GM19240 (cell line): ENCODE results near the gene NEDD4L.
"Not testable (repeated sequence)": the region's sequence is repeated elsewhere in the genome, so short reads cannot be mapped to it uniquely, and the experiment has no call there.

Source experiments
- DNase-seq: peaks from one replicate; pipeline ENCODE4 v3.0.0; 2011; ENCODE audit warnings: low spot score; ENCODE audit not compliant: insufficient read length

NEDD4L gene

GRCh38 chr18:58409802-58410445 lies 365.9 kb downstream of the NEDD4L start:
- DNase-seq, result no peak

- DNase-seq, result no peak
Measured at GRCh38 chr18:58411323-58411722, 367.3 kb downstream of the NEDD4L start.

DNA sequence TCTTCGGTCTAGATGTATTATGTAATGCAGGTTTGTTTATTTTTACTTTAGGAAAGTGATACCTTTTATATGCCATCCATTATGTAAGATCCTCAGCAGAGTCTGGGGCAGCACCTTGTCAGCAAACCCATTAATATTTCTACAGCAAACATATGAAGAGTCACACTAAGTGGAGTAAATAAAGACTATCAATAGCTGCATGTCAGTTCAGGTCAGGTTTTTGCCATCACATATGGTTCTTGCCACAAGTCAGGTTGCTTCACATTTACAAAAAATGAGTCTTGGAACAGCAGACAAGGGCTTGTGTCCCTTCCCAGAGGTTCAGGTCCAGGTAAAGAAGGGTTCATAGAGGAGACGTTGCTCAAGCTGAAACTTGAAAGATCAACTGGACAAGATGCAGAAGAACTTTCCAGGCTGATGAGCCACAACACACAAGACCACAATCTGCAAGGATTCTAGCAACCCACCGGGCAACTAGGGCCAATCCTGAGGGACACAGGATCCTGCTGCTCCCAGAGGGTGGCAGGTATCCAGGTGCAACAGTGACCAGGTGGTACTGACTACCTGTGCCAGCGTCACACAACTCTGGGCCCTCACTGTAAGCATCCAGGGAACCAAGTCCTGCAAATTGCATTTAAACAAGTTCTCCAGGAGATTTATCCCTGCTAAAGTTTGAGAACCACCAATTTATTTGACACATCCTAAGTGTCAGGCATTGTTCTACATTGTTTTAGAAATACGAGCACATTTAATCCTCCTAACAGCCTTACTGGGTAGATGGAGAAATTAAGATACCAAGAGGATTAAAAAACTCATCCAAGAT lies 369.0 kb downstream of the NEDD4L start:
- no peak for DNase-seq

DNA sequence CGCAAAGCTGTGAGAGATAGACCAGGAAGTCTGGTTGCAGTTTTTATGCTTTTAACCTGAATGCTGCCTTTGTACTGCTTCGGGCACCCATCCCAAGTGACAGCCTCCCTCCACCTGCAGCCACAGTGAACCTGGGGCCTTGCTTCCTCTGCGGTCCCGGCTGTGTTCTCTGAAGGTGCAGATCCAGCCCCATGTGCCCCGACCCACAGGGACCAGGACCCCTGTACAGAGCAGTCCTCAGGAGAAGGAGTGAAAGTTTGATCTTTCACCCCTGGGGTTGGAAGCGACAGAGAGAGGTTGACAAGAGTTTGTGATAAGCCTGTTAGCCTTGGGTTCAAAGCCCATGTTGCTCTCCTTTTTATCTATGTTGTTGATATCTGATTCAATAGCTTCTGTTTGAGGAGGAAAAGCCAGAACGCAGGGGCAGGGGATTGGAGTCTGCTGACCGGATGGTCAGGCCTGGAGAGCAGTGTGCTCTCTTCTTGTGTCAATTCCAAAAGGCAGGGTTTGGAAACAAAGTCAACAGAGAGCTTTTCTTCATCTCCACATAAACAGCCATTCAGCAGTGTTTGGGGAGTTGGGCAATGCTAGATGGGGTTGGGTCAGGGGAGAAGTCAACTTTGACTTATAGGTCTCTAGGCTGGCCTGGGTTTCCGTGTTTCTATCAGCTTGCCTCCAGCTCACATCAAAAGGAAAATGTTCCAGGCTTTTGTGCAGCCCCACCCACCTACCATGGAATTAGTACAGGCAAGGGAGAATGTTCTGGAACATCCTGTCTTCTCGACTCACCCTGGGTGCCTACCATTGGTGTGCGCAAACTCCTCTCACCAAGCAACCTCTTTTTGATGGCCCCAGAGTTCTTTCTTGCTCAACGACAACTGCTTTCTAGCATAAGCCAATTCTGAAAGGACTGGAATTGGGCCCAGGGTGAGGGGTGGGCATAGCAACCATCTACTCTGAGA lies 369.9 kb downstream of the NEDD4L start:
- DNase-seq, result no peak

DNA sequence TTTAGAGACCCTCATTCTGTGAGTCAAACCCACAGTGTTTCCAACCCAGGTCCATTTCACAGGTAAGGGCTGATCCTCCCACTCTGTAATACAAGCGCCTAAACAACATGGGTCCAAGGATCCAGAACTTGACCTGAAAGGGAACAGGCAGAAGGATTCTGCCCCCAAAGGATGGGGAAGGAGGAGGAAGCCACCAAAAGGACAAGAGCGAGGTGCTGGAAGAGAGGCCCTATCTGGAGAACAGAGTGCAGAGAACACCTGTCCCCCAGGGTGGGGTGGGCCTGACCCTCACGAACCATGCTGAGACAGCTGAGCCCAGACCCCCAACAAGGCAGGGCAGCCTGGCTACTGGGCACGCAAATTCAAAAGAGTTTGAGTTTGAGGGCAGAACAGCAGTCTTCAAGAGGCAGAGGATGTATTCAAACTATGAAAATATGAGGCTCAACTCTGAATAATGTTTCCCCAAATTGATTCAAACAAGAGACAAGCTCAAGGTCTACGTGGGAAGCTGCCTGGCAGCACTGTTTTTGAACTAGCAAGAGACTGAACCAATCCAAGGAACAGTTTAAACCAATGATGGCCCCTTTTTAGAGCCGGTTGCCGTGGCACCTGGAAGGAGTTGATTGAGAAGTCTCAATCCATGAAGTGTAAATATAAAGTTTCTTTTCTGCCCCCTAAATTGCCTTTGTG lies 372.1 kb downstream of the NEDD4L start:
- DNase-seq, result no peak

DNA sequence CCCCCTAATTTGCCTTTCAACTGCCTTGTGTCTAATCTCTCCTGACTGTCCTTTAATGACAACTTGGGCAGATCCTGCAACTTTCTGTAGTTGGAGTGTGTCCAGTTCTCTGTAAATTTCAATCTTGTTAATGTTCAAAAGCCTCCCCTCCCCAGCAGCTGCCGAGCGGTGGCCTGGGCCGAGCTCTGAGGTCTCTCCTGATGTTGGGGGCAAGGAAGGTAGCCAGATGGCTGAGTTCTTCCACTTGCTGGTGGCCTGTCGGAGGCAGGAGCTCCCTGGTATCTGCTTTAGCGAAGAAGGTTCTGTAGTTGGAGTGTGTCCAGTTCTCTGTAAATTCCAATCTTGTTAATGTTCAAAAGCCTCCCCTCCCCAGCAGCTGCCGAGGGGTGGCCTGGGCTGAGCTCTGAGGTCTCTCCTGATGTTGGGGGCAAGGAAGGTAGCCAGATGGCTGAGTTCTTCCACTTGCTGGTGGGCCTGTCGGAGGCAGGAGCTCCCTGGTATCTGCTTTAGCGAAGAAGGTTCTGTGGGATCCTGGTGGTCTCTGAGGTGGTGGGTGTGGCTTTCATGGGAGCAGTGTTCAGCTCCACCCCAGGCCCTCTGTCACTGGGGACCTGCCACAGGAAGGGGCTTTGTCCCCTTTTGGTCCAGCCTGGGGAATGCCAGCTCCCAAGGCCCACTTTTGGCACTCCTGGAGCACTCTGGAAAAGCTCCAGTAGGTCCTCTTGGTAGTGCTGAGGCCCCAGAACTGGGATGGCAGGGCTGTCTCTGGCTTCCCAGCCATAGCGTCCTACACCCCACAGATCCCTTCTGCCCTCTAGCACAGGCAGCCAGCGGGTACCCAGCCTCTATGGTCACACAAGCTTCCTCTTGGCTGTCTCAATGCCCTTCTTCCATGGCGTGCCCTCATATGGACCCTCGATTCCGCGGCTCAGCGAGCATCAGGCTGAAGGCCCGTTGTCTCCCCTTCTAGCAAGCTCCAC lies 373.0 kb downstream of the NEDD4L start:
- DNase-seq, result no peak

DNA sequence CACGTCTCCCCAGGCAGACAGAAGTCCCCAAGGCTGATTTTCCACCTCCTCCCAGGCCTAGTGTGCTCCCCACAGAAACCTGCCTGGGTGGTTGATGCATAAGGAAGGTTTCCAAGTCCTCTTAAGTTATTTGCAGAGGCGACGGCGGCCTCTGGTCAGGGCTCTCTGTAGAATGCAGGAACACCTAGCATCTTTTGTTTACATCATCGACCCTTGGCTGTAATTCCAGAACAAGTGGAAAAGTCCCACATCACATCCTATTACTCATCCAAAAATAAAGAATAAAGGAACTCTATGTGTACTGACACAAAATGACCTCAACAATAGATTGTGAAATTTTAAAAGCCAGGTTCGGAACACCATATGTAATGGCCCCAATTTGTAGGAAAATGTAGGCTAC lies 373.7 kb downstream of the NEDD4L start:
- DNase-seq, result no peak

DNA sequence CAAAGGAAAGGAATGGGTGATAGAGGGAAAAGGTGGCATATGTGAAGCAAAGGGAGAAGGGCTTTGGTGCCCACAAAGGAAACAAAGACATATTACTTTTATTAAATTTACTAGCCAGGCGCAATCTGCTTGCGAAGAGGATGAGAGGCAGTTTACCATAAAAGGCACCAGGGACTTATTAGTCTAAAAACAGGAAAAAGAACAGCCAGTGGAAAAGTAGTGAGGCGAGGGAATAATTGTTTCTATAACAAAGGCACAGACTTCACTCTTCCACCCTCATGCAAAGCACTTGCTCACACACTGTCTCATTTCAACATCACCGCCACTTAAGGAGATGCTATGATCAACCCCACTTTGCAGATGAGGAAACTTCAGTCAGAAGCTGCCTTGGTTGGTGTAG lies 374.3 kb downstream of the NEDD4L start:
- DNase-seq, result no peak

DNA sequence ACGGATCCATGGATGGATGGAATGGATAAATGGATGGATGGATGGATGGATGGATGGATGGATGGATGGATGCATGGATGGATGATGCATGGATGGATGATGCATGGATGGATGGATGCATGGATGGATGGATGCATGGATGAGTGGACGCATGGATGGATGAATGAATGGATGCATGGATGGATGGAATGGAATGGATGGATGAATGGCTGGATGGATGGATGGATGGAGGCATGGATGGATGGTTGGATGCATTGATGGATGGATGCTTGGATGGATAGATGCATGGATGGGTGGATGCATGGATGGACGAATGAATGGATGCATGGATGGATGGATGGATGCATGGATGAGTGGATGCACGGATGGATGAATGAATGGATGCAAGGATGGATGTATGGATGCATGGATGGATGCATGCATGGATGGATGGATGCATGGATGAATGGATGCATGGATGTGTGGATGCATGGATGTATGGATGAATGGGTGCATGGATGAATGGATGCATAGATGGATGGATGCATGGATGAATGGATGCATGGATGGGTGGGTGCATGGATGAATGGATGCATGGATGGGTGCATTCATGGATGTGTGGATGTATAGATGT lies 375.7 kb downstream of the NEDD4L start:
- no peak for DNase-seq

GRCh38 chr18:58426611-58427010 lies 382.6 kb downstream of the NEDD4L start:
- DNase-seq, result no peak

- no peak for DNase-seq
Measured at GRCh38 chr18:58427321-58427720, 383.3 kb downstream of the NEDD4L start.

- no peak for DNase-seq
Measured at GRCh38 chr18:58429442-58429841, 385.4 kb downstream of the NEDD4L start.

DNA sequence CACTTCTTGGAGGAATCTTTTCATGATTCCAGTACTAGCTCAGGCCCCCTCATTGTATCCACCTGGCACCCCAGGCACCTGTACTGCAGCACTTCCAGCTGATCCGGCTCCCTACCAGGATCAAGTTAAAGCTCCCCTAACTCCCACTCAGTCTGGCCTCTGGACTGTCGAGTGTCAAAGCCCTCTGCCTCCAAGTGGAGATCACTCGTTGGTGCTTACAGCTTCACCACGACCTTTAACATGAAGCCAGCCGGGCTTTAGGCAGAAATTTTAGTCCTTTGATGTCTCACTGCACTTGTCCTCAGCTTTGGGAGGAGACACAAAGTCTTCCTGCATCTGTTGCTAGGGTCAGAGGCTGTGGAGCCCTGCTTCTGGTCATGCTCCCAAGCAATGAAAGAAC lies 387.2 kb downstream of the NEDD4L start:
- no peak for DNase-seq

GRCh38 chr18:58432050-58432727 lies 388.2 kb downstream of the NEDD4L start:
- DNase-seq, result no peak

GRCh38 chr18:58435221-58436005 lies 391.4 kb downstream of the NEDD4L start:
- DNase-seq, result not testable (repeated sequence)

DNA sequence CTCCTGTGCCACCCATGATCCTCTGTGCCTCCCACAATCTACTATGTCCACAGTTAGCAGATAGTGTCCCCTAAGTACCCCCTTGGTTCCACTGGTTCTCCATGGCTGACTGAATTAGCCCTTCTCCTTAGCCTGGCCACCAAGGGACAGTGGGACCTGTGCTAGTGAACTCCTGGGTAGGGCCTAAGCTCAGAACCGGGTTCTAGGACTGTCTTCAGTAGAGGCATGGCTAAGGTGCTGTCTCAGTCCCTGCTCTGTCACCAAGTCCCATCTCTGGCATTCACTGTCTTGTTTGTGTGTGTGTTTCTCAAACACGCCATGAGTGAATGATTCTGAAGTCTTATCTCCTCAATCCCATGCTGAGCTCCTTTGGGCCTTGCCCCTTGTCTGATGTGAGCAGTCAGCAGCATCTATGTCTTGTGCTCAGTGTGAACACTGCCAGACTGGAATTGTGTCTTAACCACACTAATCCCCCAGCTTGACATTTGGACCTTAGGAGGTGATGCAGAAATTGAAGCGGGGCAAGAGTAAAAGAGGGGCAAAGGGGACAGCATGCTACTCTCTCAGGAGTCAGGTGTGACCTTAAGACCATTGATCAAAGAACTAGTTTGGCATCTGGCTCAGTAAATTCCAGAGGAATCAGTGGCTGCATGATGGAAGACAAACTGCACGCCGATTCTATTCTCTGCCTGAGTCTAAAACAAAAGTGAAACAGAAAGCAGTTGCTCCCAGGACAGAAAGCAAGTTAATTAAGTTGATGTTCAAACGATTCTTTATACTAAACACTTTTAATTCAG lies 394.3 kb downstream of the NEDD4L start:
- DNase-seq, result peak; percentile 9

DNA sequence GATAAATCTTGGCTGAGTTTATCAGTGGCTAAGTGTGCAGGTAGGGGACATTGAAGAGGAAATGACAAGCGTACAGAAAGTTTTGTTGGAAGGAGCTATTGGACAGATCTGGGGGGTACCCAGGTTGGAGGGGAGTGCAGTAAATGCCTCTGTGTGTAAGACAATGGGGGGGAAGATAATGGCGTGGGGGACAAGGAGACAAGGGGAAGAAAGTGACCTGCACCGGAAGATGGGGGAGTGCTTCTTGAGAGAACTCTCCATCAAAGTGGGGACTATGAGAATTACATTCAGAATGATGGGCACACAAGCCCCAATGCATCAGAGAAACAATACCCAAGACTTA lies 394.9 kb downstream of the NEDD4L start:
- DNase-seq, result no peak

DNA sequence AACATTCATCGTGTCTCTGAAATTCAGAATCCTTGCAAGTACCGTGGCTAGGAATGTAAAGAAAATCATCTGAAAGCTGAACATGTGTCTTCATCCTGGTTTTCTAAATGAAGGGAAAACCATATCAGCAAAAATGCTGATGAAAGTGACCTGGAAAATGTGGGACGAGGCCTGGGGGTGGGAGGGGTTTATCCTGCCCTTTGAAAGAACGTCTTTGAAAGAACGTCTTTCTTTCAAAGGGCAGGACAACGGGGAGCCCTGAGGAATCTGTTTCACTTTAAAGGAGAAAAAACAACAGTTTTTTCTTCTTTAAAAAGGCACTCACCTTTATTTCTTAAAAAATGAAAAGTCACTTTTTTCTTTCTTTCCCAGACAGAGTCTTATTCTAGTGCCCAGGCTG lies 399.6 kb downstream of the NEDD4L start:
- no peak for DNase-seq
